H9 (cell line): Measurements from ENCODE around the gene LECT2. TPM values are rescaled to one million over a fixed set of nuclear protein-coding genes. Genes with fewer than 3 reads are reported as not detected.

Source experiments
- DNase-seq: peaks from one replicate; pipeline ENCODE4 v3.0.0-alpha.2; 2017
- H2AFZ ChIP-seq: one replicate; pipeline ENCODE4 v1.6.1; 2013; ENCODE audit warnings: mild to moderate bottlenecking, low read length, control low read depth, moderate library complexity
- H2AK5ac ChIP-seq: 2 replicates; pipeline ENCODE4 v1.6.1; 2013; ENCODE audit warnings: low read length, control low read depth, mixed read lengths; ENCODE audit not compliant: insufficient read length
- H2BK120ac ChIP-seq: one replicate; pipeline ENCODE4 v1.6.1; 2013; ENCODE audit warnings: low read depth, mild to moderate bottlenecking, low read length, control low read depth, inconsistent platforms; ENCODE audit not compliant: poor library complexity, severe bottlenecking
- H2BK12ac ChIP-seq: 2 replicates; pipeline ENCODE4 v1.6.1; 2013; ENCODE audit warnings: low read length, control low read depth, mixed read lengths, low read depth; ENCODE audit not compliant: insufficient read length
- H2BK15ac ChIP-seq: 2 replicates; pipeline ENCODE4 v1.6.1; 2013; ENCODE audit warnings: low read depth, low read length, control low read depth
- H2BK20ac ChIP-seq: one replicate; pipeline ENCODE4 v1.6.1; 2013; ENCODE audit warnings: low read depth, mild to moderate bottlenecking, low read length, control low read depth, inconsistent platforms; ENCODE audit not compliant: poor library complexity, severe bottlenecking
- H2BK5ac ChIP-seq: 2 replicates; pipeline ENCODE4 v1.6.1; 2013; ENCODE audit warnings: low read length, control low read depth, mixed read lengths; ENCODE audit not compliant: insufficient read length
- H3K14ac ChIP-seq: 2 replicates; pipeline ENCODE4 v1.6.1; 2013; ENCODE audit warnings: low read length, control low read depth; ENCODE audit not compliant: insufficient read depth
- H3K18ac ChIP-seq: 2 replicates; pipeline ENCODE4 v1.6.1; 2013; ENCODE audit warnings: low read depth, mild to moderate bottlenecking, mixed read lengths, low read length, control low read depth; ENCODE audit not compliant: insufficient read length
- H3K23ac ChIP-seq: 2 replicates; pipeline ENCODE4 v1.6.1; 2013; ENCODE audit warnings: low read length, control low read depth, mixed read lengths, low read depth; ENCODE audit not compliant: insufficient read length
- H3K23me2 ChIP-seq: 2 replicates; pipeline ENCODE4 v1.6.1; 2013; ENCODE audit warnings: low read depth, mild to moderate bottlenecking, mixed read lengths, low read length, control low read depth; ENCODE audit not compliant: insufficient read length, poor library complexity, severe bottlenecking
- H3K27ac ChIP-seq: 2 replicates; pipeline ENCODE4 v1.5.1; 2013; ENCODE audit warnings: low read length, control low read depth, mixed read lengths, low read depth; ENCODE audit not compliant: insufficient read length
- H3K27me3 ChIP-seq: 2 replicates; pipeline ENCODE4 v1.6.1; 2013; ENCODE audit warnings: low read length, control low read depth, inconsistent platforms; ENCODE audit not compliant: insufficient read depth
- H3K4ac ChIP-seq: 2 replicates; pipeline ENCODE4 v1.6.1; 2013; ENCODE audit warnings: low read depth, mild to moderate bottlenecking, control low read depth, inconsistent platforms, low read length, moderate library complexity
- H3K4me1 ChIP-seq: 2 replicates; pipeline ENCODE4 v1.6.1; 2013; ENCODE audit warnings: low read length, control low read depth, inconsistent platforms; ENCODE audit not compliant: insufficient read depth
- H3K4me2 ChIP-seq: 2 replicates; pipeline ENCODE4 v1.6.1; 2013; ENCODE audit warnings: low read length, control low read depth, mixed read lengths; ENCODE audit not compliant: insufficient read length, insufficient read depth
- H3K56ac ChIP-seq: 2 replicates; pipeline ENCODE4 v1.6.1; 2013; ENCODE audit warnings: low read depth, mild to moderate bottlenecking, mixed read lengths, low read length, control low read depth; ENCODE audit not compliant: insufficient read length
- H3K79me1 ChIP-seq: 2 replicates; pipeline ENCODE4 v1.6.1; 2013; ENCODE audit warnings: low read depth, mild to moderate bottlenecking, moderate library complexity, low read length, control low read depth, inconsistent platforms; ENCODE audit not compliant: insufficient read depth, poor library complexity, severe bottlenecking
- H3K79me2 ChIP-seq: 2 replicates; pipeline ENCODE4 v1.6.1; 2013; ENCODE audit warnings: low read length, control low read depth, inconsistent platforms; ENCODE audit not compliant: insufficient read depth
- H3K9ac ChIP-seq: 2 replicates; pipeline ENCODE4 v1.6.1; 2013; ENCODE audit warnings: low read length, control low read depth, mixed read lengths; ENCODE audit not compliant: insufficient read length; ENCODE audit errors: extremely low read depth
- H3K9me3 ChIP-seq: one replicate; pipeline ENCODE4 v1.6.1; 2013; ENCODE audit warnings: low read depth, low read length, inconsistent platforms; ENCODE audit not compliant: control insufficient read depth
- H3T11ph ChIP-seq: one replicate; pipeline ENCODE4 v1.6.1; 2013; ENCODE audit warnings: mild to moderate bottlenecking, low read length, control low read depth, inconsistent platforms
- H4K20me1 ChIP-seq: one replicate; pipeline ENCODE4 v1.6.1; 2013; ENCODE audit not compliant: control insufficient read depth, insufficient read length, insufficient read depth
- H4K5ac ChIP-seq: 2 replicates; pipeline ENCODE4 v1.6.1; 2013; ENCODE audit warnings: low read depth, mild to moderate bottlenecking, mixed read lengths, low read length, control low read depth; ENCODE audit not compliant: insufficient read length
- H4K8ac ChIP-seq: replicated peaks from 2 replicates; pipeline ENCODE4 v1.6.1; 2013; ENCODE audit warnings: low read length, control low read depth, mixed read lengths, low read depth; ENCODE audit not compliant: insufficient read length
- H4K91ac ChIP-seq: 2 replicates; pipeline ENCODE4 v1.6.1; 2013; ENCODE audit warnings: low read depth, mild to moderate bottlenecking, moderate library complexity, mixed read lengths, low read length, control low read depth; ENCODE audit not compliant: insufficient read length
- H3K27ac Mint-ChIP-seq, 3 experiments: 2 replicates in 2 of 3; 3 replicates in 1 of 3; pipeline ENCODE4 v1.8.0; 2020 to 2021; ENCODE audit warnings: mixed read lengths in 3 of 3, mild to moderate bottlenecking in 1 of 3, moderate library complexity in 1 of 3
- H3K27me3 Mint-ChIP-seq: 2 replicates; pipeline ENCODE4 v1.8.0; 2021; ENCODE audit warnings: low read depth, mild to moderate bottlenecking, moderate library complexity, mixed read lengths
- H3K36me3 Mint-ChIP-seq, 3 experiments: 2 replicates in 2 of 3; 3 replicates in 1 of 3; pipeline ENCODE4 v1.8.0; 2020 to 2021; ENCODE audit warnings: low read depth in 3 of 3, mixed read lengths in 3 of 3; ENCODE audit not compliant: insufficient read depth in 1 of 3
- H3K4me1 Mint-ChIP-seq, 2 experiments: 2 replicates each; pipeline ENCODE4 v1.8.0; 2020; ENCODE audit warnings: mixed read lengths in 2 of 2
- H3K4me3 Mint-ChIP-seq, 2 experiments: 2 replicates in 1 of 2; 3 replicates in 1 of 2; pipeline ENCODE4 v1.8.0; 2020 to 2021; ENCODE audit warnings: mild to moderate bottlenecking in 2 of 2, mixed read lengths in 2 of 2, moderate library complexity in 1 of 2
- H3K9me3 Mint-ChIP-seq, 2 experiments: 2 replicates in 1 of 2; 3 replicates in 1 of 2; pipeline ENCODE4 v1.8.0; 2020; ENCODE audit warnings: mild to moderate bottlenecking in 2 of 2, mixed read lengths in 2 of 2, moderate library complexity in 1 of 2
- WGBS: extraction: QIAGEN DNeasy Blood & Tissue Kit; methylation state at CpG from one replicate; pipeline ENCODE4 v1.1.7; 2013; ENCODE audit warnings: missing lambda C conversion rate, low lambda C conversion rate, mixed read lengths; ENCODE audit not compliant: insufficient read length; ENCODE audit errors: extremely low coverage; 5-methylcytosine and 5-hydroxymethylcytosine counted together
- total RNA-seq: library from RNA; stranded (reverse); gene quantifications from 2 replicates; pipeline ENCODE4 v1.2.1, GENCODE V29; 2021
- TF ChIP-seq, protein P1 (sequence below): fragments of 200-600 bp; sonication (generic); conservative IDR thresholded peaks from 3 replicates; pipeline ENCODE4 v1.8.0; 2021; ENCODE audit warnings: antibody characterized with exemption, mild to moderate bottlenecking

LECT2 gene
- total RNA-seq, 1 experiment from 2014 or later: not detected

GRCh38 chr5:135991429-135991828 is 36.6 kb upstream of the LECT2 start:
- no peaks in the 10 kb centered on the region for H4K20me1 ChIP-seq
- H3K4ac ChIP-seq: no peak overlapping the region
- WGBS: no CpG with 5 or more reads among the region's 6 CpGs
- no peaks in the 10 kb centered on the region for H3K27me3 ChIP-seq
- H3K79me2 ChIP-seq: no peaks in the 10 kb centered on the region
- H2AK5ac ChIP-seq: no peak overlapping the region
- TF ChIP-seq, protein P1, sequence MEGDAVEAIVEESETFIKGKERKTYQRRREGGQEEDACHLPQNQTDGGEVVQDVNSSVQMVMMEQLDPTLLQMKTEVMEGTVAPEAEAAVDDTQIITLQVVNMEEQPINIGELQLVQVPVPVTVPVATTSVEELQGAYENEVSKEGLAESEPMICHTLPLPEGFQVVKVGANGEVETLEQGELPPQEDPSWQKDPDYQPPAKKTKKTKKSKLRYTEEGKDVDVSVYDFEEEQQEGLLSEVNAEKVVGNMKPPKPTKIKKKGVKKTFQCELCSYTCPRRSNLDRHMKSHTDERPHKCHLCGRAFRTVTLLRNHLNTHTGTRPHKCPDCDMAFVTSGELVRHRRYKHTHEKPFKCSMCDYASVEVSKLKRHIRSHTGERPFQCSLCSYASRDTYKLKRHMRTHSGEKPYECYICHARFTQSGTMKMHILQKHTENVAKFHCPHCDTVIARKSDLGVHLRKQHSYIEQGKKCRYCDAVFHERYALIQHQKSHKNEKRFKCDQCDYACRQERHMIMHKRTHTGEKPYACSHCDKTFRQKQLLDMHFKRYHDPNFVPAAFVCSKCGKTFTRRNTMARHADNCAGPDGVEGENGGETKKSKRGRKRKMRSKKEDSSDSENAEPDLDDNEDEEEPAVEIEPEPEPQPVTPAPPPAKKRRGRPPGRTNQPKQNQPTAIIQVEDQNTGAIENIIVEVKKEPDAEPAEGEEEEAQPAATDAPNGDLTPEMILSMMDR: no peak
- H3K79me1 ChIP-seq: no peaks in the 10 kb centered on the region
- H3K23ac ChIP-seq: no peak overlapping the region
- H3K9me3 ChIP-seq: no peaks in the 10 kb centered on the region
- H3K14ac ChIP-seq: no peak overlapping the region
- H3K4me2 ChIP-seq: no peak overlapping the region
- no peak overlapping the region for H3K18ac ChIP-seq
- H2BK5ac ChIP-seq: no peak overlapping the region
- H3K9me3 Mint-ChIP-seq: no peaks in the 10 kb centered on the region
- H3T11ph ChIP-seq: no peak overlapping the region
- no peak overlapping the region for H3K4me3 Mint-ChIP-seq
- DNase-seq: no peak
- H3K56ac ChIP-seq: no peak overlapping the region
- no peak overlapping the region for H4K91ac ChIP-seq
- no peaks in the 10 kb centered on the region for H3K4me1 ChIP-seq
- H3K27ac Mint-ChIP-seq: no peak overlapping the region
- no peak overlapping the region for H2AFZ ChIP-seq
- H2BK20ac ChIP-seq: no peak overlapping the region
- no peak overlapping the region for H2BK12ac ChIP-seq
- no peaks in the 10 kb centered on the region for H3K4me1 Mint-ChIP-seq
- no peak overlapping the region for H2BK15ac ChIP-seq
- no peak overlapping the region for H4K5ac ChIP-seq
- H3K27ac ChIP-seq: no peak overlapping the region
- H3K36me3 Mint-ChIP-seq: no peaks in the 10 kb centered on the region
- H4K8ac ChIP-seq: no peak overlapping the region
- H3K27me3 Mint-ChIP-seq: peaks cover 13% of the 10 kb centered on the region
- no peak overlapping the region for H3K9ac ChIP-seq
- no peaks in the 10 kb centered on the region for H3K23me2 ChIP-seq
- no peak overlapping the region for H2BK120ac ChIP-seq
